Fibroblast of skin of left quadriceps (primary cell): ENCODE measurements around the gene FGD5.
"Not testable (repeated sequence)": the region's sequence is repeated elsewhere in the genome, so short reads cannot be mapped to it uniquely, and the experiment has no call there.

Experiments
- DNase-seq, 2 experiments: peaks; one replicate each; pipeline ENCODE4 v3.0.0-alpha.2; 2013; ENCODE audit warnings: low read depth in 2 of 2

Gene FGD5

DNA sequence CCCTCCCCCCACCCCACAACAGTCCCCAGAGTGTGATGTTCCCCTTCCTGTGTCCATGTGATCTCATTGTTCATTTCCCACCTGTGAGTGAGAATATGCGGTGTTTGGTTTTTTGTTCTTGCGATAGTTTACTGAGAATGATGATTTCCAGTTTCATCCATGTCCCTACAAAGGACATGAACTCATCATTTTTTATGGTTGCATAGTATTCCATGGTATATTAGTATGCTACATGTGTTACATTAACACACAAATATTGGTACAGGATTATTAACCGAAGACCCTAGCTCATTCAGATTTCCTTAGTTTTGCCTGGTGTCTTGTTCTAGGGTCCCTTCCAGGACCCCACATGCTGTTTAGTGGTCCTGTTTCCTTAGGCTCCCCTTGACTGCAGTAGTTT lies 84.7 kb downstream of the FGD5 start:
- not testable (repeated sequence) for DNase-seq

DNA sequence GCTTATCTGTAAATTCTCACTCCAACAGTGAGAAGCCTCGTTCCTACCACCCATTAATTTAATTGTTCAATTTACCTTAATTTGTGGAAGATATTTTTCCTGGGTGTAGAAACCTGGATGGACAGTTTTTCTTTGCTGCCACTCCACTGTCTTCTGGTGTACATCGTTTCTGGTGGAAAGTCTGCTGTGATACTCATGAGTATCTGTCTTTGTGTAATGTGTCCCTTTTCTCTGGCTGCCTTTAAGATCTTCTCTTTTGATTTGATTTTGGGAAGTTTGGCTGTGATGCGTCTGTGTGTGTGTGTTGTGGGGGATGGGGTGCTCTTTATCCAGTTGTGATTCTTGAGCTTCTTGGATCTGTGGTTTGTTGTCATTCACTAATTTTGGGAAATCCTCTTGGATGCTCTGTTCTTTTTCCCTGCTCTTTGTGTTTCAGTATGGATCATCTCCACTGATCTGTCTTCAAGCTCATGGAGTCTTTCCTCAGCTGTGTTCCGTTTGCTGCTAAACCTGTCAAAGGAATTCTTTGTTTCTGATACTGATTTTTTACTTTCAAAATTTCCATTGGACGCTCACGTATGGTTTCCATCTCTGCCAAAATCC lies 86.4 kb downstream of the FGD5 start:
- no peak for DNase-seq

DNA sequence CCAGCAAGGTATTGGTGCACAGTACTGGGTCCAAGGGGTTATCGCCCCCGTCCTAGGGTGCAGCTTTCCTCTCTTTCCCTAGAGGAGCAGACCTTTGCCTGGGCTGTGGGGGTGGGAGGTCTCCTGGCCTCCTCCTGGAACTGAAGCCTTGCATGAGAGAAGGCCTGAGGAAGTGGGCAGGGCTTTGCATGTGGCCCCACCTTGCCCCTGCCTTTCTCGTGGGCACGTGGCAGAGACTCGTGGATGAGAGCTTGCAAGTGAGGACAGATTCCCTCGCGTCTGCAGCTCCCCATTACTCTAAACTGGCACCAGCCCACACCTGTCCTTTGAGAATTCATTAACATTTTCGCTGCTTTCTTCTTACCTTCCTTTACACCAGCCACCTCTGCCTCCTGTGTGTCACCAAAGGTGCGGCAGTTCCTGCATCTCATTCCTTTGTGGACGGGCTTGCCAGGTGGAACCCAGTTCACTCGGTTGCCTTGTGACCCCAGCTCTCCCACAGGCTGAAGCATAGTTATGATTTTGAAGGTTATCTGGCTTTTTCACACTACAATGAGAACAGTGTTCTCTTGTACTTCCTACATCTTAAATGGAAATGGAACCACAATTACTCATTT lies 87.7 kb downstream of the FGD5 start:
- DNase-seq = no peak

DNA sequence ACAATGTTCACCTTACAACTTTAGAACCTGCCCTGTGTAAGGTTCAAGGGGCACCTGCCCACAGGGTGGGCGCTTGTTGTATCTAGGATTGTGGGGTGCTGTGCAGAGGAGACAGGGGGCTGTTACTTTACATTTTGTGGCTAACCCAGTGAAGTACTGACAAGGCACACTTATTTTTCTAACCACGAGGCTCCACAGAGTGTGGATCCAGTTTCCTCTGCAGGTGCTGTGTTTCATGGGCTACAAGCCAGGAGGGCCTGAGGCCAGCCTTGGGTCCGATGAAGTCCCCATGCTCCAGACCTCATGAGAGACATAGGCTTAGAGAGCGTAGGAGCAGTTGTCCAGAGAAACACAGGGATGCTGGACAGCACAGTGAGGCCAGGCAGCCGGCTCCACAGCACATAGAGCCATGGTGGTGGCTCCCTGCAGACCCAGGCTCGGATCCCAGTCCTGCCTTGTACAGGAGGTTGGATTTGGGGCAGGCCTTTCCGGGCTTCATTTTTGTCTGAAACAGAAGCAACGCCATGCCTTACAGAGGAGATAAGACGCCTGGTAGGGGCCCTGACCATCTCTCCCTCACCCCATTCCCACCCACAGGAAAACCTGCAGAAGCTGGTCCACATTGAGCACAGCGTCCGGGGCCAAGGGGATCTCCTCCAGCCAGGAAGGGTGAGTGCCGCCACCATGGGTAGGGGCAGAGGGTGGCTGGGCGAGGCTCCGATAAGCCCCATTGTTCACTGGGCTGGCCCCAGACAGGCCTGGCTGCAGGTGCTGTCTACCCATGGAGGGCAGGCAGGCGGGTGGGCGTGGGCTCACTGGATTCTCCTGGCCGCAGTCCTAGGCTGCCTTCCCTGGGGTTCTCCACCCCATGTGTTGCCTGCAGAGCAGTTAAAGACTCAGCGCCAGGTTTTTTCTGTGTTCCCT lies 88.5 kb downstream of the FGD5 start:
- no peak for DNase-seq

DNA sequence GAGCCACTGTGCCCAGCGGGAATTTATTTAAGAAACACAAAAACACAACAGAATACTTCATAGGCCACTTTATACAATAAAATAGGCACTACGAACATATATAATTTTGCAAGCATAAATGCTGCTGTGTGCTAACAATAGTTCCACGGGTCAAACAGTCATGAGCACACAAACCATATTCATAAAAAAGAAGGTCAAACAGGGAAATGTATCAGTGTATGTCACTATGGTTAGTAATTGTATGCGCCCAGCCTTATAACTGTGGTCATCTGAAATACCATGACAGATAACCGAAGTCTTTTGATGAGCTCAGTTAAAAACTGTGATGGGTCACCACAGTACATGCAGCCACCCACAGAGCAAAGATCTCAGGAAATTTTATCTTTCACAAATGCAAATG lies 90.5 kb downstream of the FGD5 start:
- DNase-seq = no peak

DNA sequence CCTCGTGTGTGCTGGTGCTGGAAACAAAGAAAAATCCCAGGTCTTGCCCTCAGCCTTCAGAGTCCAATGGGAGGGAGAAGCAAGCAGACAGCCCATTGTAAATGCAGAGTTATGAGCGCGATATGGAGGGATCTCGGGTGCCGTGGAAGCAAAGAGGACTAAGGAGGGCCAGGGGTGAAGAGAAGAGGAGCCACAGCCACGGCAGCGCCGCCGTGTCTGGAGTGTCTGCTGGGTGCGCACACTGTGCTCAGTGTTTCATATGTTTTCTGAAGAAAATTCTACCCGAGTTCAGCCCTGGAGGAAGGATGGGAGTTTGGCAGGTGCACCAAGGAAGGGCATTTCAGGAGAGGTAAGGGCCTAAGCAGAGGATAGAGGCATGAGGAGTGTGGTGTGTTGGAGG lies 92.9 kb downstream of the FGD5 start:
- DNase-seq = no peak

DNA sequence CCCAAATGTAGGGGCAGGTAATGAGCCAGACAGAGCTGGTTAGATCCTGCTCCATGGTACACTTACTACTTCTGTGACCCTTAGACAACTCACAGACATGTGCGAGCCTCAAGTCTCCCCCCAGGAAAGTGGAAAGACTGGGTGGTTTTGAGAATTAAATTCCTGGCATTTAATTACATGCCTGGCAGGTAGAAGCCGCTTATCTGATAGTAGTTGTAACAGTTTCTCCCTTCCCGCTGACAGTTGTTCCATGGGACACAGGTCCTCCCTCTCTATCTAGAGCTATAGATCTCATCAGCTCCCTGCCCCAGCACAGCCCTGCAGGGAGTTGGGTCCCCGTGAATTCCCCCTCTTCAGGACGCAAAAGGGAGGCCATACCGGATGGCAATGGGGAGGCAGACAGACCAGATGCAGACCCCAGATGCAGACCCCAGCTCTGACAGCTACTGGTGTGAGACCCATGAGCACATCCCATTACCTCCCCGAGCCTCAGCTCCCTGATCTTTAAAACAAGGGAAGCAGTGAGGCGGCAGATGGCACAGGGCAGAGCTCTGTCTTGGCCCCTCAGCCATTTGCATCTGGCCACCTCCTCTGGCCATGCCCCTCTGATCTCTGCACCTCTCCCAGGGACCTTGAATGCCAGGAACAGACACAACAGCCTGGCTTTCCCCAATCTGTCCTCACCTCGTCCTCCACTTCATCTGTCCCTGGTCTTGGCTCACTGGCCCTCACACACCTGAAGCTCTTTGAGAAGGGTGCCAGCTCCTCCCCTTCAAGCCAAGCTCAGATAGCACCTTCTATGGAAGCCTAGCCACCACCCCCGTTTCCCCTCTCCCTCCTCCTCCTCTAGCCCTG lies 94.5 kb downstream of the FGD5 start:
- no peak for DNase-seq

DNA sequence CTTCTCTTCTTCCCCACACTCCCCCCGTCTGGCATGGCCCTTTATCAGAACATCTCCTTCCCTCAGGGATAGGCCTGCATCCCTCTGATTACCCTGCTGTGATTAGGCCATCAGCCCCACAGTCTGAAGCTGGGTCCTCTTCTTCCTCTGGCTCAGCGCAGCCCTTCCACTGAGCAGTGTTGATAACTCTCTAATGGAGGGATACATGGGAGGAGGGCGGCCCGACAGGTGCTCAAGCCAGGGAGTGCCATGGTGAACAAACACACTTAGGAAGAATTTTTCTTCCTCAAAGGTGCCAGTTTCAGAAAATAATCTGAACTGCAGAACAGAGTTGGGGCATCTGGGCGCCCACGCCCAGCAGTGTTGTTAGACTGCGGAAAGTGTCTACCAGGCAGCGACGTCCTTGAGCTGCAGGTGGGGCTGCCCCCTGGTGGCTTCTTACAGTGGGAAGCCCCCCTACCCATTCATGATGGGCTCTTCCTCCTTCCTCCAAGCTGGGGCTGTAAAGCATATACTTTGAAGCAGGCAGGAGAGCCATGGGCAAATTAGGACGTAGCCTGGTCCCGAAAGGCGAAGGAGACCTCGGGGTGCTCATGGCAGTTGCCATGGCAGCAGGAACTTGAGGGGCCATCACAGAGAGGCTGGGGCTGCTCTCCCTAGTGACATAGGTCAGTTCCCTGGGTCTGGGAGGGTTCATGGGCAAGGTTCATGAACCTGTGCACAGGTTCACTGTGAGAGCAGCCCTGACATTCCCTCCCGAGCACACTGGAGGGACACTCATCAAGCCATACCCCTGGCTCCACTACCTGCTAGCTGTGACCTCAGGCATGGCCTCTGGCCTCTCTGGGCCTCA lies 95.4 kb downstream of the FGD5 start:
- DNase-seq = no peak

DNA sequence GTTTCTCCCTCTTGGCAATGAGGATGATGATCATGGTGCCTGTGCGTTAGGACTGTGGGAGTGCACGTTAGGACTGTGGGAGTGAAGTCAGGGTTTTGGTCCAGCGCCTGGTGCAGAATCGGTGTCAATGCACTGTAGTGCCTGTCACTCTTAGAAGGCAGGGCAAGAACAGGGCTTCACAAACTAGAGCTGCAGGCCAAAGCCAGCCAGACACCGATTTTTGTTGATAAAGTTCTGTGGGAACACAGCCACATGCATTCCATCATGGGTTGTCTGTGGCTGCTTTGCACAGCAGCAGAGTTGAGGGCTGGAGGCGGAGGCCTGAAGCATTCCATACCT lies 96.0 kb downstream of the FGD5 start:
- DNase-seq = no peak

DNA sequence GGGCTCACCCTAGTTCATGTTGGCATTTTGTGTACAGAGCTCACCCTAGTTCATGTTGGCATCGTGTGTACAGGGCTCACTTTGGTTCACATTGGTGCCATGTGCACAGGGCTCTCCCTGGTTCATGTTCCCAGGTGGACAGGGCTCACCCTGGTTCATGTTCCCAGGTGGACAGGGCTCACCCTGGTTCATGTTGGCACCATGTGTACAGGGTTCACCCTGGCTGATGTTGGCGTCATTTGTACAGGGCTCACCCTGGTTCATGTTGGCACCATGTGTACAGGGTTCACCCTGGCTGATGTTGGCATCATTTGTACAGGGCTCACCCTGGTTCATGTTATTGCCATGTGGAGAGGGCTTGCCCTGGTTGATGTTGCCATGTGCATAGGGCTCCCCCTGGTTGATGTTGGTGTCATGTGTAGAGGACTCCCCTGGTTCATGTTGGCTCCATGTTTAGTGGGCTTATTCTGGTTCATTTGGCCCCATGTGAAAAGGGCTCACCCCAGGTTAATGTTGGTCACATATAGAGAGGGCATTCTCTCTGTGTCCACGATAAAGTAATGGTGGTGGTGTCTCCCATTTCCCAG lies 97.0 kb downstream of the FGD5 start:
- no peak for DNase-seq

DNA sequence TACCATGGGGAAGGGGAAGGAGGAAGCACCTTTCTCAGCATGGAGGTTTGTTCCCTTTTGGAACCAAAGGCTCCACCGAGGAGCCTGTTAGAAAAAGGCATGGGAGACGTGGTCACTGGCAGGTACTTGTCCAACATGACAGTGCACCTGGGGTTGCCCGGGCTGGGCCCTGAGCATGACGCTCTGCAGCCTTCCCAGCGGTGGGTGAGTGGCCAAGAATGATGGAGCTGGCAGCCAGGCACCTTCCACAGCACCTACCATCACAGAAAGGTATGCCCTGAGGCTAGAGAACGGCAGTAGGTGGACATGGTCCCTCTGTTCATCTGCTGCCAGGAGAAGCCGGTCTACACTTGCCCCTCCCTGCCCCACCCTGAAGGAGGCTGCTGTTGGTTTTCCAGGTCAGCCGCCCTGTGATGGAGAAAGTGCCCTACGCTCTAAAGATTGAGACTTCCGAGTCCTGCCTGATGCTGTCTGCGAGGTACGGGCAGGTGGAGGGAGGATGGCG lies 99.6 kb downstream of the FGD5 start:
- DNase-seq = no peak

DNA sequence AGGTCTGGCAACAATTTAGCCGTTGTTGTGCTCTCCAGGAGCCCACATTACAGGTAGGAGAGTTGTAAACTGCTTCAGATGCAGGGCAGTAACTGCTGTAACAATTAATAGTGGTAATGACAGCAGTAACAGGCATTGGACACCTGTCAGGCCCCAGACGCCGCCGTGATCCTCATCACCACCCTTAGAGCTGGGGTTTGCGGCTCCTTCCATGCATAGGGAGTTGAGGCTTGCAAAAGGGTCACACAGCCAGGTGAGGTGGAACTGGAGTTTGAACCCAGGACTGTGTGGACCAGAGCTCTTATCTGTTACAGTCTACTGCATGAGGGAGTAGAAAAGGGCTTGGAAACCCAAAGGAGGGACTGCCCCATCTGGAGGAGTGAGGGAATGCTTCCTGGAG lies 101.8 kb downstream of the FGD5 start:
- no peak for DNase-seq

DNA sequence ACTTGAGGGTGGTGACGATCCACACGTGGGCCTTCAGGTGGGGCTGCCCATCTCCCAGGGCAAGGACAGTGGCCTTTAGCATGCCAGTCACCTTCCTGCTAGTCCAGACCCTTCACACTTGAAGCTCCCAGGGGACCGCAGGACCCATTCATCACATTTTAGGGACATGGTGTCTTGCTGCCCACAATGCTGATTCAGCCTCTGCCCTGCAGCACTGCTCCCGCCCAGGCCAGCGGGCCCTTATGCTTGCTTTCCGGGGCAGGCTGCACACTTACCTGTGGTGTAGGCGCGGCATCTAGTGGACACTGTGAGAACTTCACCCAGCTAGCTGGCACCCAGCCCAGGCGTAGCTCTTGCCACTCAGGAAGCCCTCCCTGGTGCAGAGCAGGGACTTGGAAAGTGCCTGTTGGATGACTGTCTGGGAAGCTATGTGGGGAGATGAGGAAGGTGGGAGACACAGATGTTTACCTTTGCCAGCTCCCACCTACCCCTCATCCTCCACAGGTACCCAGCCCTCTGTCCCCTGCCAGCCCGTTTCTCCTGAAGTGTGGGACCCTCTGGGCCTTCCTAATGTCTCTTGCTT lies 102.4 kb downstream of the FGD5 start:
- peak; percentile 66 to 70 for DNase-seq

DNA sequence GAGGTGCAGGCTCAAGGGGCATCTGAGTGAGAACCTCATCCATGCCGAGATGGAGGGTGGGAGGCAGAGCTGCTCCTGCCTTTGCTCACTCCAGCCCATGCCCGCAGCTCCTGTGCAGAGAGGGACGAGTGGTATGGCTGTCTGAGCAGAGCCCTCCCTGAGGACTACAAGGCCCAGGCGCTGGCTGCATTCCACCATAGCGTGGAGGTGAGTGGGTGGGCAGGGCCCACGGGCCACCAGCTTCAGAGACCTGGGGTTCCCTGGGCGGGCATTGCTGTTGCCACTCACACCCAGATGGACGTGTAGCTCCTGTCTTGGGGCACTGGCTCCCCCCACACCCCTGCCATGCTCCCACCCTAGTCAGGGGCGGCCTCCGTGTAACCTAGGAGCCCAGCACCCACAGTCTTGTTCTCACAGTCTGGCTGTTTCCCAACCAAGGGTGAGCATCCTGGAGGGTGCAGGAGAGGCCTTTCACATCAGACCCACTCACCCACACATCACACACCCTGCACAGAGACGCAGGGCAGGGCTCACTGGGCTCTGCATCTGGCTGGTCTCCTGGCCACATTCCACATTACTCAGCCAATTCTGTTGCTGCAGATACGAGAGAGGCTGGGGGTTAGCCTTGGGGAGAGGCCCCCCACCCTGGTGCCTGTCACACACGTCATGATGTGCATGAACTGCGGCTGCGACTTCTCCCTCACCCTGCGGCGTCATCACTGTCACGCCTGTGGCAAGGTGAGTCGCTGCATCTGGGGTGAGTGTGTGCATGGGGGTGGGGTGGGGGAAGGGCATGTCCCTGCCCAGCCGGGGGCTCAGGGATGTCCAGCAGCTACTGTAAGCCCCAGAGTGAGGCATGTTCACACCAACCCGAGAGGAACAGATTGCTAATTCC lies 103.3 kb downstream of the FGD5 start:
- no peak for DNase-seq

DNA sequence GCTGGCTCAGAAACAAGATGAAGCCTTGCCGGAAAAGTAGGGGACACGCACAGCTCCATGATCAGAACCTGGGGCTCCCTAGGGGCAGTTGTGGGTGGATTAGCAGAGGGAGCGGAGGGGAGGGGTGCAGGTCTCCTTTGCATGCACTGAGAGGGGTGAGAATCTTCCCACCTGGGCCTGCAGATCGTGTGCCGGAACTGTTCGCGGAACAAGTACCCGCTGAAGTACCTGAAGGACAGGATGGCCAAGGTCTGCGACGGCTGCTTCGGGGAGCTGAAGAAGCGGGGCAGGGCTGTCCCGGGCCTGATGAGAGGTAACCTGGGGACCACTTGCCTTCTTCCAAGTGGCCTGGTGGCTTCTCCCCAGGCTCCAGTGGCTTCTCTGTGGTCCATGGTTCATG lies 104.1 kb downstream of the FGD5 start:
- DNase-seq = no peak

DNA sequence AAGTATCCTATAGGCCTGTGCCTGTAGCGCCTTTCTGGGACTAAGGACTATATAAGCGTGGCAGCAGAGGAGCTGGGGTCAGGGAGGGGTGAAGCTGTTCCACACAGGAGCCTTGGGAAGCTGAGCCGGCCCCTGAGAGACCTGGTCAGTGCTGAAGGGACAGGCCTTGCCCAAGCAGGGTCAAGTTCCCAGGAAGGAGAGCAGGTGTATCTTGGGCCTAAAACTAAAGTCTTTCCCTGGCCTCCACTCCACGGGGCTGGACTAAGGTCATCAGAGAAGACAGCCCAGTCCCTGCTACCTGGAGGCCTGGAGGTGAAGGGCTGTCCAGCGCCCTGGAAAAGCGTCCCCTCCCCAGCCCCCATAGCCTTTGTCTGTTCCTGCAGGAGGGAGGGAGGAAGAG lies 104.7 kb downstream of the FGD5 start:
- no peak for DNase-seq

DNA sequence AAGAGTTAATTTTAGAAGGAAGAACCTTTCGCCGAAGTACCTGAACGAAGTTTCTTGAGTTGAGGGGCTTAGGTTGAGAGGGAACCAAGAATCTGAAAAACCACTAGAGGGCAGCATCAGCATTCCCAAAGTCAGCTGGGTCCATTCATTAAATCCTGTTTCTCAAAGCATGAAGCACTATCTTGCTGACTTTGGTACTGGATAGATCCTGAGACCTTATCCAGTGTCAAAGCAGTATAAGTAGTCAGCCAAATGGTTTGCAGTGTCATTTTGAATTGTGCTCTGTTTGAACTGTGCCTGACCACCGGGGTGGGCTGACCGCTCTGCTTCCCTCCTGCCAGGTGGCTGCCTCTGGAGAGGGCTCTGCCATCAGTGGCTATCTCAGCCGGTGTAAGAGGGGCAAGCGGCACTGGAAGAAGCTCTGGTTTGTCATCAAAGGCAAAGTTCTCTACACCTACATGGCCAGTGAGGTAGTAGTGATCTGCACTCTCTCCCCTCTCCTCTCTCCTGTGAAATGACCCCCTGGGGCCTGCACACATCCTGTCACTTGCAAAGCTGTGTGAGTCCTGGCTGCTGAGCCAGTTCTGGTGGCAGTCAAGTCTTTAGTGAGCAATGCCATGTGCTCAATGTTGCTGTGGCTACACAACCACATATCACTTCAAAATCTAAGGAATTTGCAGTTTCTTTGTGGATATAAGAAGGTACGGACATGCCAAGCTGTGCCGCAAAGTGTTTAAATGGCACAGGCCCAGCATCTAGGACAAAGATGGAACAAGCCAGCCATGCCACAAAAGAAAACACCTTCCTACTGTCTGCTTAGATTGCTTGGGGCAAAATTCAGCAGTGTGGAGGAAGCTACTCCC lies 107.2 kb downstream of the FGD5 start:
- DNase-seq = peak; percentile 24 to 32

DNA sequence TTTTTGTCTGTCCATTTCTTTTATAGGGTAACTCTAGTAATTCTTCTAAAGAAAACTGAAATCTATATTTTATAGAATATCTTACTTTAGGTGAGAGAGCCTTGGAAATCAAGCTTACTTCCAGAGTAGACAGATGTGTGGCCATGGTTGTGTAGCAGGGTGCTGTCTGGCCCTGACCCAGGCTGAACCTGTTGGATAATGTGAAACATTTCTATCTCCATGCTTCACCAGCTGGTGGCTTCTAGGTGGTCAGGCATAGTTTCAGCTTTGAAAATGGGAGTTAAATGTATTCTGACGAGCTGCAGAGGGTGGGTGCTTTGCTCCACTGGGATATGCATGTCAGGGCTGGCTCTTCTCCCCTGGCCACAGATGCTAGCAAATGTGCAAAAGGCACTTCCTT lies 107.8 kb downstream of the FGD5 start:
- DNase-seq = no peak
